ELR (cell line): ENCODE data around the gene KCNA2.
A peak's percentile ranks its signal among the peaks of the same experiment; 100 is the strongest.

Experiments
- DNase-seq: peaks from one replicate; pipeline ENCODE4 v3.0.0-alpha.2; 2015; ENCODE audit warnings: low read depth

Gene KCNA2

DNA sequence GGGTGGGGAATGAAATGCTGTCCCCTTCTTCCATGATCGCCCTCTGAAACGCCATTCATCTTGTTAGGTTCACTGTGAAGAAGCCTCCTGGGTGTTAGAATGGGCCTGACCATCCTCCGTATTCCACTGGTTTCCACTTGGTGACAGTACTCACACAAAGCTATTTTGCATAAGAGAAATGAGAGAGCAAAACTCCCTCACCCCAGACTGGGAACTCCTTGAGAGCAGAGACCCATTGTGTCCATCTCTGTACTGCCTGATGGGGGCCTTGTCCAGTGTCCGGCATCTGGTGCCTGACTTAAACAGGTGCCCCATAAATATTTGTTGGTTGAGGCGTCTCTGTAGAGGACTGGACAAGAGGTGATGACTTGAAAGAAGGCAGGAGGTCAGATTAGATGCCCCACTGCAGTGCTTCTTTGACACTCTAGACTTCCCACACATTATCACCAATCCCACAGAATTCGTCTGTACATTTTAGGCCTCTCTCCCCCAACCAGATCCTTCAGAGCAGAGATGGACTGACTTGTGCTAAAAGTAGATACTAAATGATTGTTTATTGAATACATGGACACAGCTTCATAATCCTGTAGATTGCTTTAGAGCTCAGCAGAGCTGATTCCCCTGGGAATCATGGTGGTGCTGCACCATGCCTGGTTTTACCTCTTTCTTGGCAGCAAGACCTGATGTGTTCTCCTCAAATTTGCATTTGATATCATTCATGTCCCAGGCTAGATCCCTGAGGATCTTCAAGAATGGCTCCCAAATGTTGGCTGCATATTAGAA lies 22.4 kb upstream of the KCNA2 start:
- no peak for DNase-seq

DNA sequence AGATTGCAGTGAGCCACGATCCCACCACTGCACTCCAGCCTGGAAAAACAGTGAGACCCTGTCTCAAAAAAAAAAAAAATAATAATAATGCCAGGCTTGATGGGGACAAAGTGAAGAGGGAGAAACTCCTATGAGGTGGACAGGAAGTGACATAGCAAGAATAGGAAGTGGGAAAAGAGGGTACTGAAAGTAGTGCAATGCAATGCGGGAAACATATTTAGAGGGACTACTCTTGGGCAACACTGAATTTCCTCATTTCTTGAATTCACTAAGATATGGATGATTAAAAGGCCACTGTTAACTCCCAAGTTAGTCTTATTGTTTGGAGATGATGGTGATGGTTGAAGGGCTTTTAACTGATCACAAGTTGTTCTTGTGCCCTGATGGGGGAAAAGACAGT lies 21.6 kb upstream of the KCNA2 start:
- DNase-seq = no peak

DNA sequence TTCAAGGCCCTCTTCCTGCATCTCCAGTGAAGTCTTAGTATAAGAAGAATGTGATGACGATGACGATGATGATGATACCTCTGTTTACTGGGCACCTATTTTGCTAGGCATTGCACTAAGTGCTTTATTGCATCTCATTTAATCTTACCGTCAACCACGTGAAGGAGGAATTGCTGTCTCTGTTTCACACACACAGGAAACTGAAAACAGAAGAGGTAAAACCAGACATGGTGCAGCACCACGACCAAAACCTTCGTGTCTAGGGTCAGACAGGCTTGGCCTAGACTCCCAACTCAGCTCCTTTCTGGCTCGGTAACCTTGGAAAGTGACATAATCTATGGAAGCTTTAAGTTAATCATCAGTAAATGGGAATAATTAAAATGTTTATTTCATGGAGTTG lies 20.7 kb upstream of the KCNA2 start:
- DNase-seq = no peak

DNA sequence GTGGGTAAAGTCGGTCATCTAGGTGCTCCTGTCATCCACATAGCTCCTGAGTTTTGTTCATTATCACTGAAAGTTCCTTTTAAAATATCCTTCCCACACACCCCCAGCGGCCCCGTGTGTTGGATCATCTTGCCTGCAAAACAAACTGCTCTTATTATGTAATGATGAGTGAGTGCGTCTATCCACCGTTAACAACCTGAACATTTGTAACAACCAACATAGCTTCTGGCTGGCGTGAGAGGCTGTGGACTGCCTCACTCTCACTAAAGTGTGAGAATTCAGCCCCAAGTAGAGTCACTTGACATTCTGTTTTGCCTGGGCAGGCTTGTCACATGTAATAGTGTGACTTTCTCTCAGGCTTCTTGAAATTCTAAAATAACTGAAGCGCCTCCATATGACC lies 14.5 kb upstream of the KCNA2 start:
- DNase-seq = no peak

DNA sequence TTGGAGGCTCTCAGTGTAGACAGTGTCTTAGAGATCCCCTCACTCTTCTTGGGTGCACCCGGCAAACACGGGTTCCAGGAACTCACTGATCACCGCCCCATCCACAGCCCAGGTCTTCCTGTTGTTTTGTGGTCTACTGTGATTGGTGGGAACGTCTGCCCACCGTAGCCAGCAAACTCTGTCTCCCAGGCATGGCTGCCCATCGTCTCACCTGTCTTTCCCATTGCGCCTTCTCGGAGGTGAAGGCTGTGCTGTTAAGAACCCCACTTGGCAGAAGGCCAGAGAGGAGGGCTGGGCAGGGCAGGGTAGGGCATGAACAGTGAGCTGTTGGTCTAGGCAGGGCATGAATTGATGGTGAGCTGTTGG lies 14.1 kb upstream of the KCNA2 start:
- no peak for DNase-seq

DNA sequence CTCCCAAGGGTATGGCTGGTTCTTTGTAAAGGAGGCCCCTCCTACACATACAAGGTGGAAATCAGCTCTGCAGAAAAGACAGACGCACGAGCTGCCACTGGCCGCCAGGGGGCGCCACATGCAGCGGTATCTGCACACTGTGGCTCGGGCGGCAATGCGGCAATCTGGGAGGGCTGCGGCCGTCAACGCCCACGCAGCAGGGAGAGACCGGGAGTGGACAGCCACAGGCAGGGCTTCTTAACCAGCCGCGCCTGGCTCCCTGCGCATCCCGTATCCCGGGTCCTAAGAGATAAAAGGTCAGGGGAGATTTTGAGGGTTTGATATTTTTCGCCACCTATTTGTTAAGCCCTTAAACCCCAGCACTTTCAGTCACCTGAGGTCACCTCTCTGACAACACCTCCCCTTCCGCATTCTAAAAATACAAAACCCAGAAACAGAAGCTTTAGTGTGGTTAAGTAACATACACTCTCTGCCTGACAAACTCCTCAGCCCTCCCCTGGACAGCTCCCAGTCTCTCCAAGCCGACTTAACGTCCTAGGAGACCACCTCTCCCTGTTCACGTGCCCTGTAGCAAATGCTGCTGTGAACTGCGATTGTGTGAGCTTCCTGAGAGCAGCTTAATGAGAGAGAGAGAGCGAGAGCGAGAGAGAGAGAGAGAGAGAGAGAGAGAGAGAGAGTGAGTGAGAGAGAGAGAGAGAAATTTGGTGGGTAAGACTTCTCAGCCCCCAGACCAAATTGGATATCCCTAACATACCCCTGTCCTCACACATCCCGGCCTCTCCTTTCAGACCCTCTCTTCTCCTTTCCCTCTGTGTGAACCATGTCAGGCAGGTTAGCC lies 13.5 kb upstream of the KCNA2 start:
- DNase-seq = peak; percentile 79

GRCh38 chr1:110618668-110619067 lies 12.5 kb upstream of the KCNA2 start:
- DNase-seq = no peak

DNA sequence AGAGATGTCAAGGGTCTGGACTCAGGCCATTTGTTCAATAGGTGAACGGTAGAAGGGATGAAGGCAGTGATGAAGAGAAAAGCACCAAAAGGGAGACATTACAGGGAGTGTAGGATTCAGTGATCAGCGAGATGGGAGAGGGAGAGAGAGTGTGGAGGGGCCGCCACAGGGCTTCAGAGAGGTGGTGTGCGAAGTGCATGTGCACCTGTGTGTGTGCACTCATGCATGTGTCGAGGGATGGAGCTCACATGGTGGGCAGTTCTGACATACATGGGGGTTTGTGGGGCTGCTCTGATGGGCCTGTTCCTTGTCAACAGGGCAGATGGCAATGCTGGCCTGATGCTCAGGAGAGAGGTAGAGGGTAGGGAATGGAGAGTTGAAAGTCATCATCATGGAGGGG lies 11.4 kb upstream of the KCNA2 start:
- no peak for DNase-seq

DNA sequence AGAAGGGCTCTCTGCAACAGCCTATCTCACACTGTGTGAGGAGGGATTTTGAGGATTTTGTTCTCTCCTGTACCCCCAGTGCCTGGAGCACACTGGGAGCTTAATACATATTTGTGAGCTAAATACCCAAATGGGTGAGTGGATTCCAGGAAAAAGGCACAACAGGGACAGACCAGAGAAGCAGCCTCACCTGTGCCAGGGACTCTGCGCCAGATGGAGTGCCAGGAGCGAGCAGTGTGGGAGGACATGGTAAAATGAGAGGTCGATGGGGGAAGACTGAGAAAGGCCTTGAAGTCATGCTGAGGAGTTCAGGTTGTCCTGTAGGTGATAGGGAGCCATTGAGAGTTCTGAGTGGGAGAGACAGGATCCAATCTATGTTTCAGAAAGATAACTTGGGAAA lies 11.0 kb upstream of the KCNA2 start:
- no peak for DNase-seq

DNA sequence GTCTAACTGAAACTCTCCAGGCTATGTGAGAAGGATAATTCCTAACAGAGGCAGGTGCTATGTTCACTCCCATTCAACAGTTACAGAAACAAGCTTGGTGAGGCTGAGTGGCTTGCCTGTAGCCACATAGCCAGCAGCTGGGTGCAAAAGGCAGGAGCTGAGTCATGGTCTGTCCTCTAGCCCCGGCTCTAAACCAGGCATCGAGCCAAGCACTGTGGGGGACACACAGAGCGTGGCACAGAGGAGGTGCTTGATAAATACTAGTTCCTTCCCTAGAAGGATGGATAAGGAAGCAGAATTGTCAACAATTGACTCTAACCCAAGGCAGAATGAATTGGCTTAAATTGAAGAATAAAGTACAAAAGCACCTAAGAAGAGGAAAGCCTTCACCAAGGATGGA lies 10.4 kb upstream of the KCNA2 start:
- DNase-seq = peak; percentile 41

GRCh38 chr1:110615548-110616130 lies 9.5 kb upstream of the KCNA2 start:
- DNase-seq = peak; percentile 72

- no peak for DNase-seq
Measured at GRCh38 chr1:110612060-110612745, 6.0 kb upstream of the KCNA2 start.

DNA sequence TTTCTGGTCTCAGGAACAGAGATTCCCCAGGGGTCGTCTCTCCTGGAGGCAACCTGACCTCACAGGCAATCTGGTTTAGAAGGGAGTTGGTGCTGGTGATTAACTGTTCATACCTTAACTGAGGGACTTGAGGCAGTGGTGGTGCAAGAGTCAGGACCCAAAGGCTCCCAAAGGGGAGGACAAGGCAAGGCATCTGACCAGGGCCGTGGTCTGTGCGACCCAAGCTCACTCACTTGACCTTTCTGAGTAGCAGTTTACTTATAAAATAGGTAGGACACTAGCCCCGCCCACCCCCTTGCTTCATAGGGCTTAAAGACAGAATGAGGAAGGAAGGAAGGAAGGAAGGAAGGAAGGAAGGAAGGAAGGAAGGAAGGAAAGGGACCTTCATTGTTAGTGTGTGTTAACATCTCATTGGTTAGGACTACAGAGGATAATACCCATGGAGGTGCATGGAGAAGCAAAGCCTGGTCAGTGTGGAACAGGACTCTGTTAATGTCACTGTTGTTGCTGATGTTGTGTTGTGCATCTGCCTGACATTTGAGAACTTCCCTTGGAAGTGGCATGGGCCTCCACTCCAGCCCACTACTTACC lies 4.6 kb upstream of the KCNA2 start:
- DNase-seq = no peak

- no peak for DNase-seq
Measured at GRCh38 chr1:110610084-110610483, 3.9 kb upstream of the KCNA2 start.

- no peak for DNase-seq
Measured at GRCh38 chr1:110608247-110608646, 2.1 kb upstream of the KCNA2 start.

GRCh38 chr1:110607536-110608230 lies 1.5 kb upstream of the KCNA2 start:
- DNase-seq = no peak

GRCh38 chr1:110606657-110607535 lies 738 bp upstream of the KCNA2 start:
- no peak for DNase-seq

- no peak for DNase-seq
Measured at GRCh38 chr1:110605446-110605845, 712 bp downstream of the KCNA2 start.

DNA sequence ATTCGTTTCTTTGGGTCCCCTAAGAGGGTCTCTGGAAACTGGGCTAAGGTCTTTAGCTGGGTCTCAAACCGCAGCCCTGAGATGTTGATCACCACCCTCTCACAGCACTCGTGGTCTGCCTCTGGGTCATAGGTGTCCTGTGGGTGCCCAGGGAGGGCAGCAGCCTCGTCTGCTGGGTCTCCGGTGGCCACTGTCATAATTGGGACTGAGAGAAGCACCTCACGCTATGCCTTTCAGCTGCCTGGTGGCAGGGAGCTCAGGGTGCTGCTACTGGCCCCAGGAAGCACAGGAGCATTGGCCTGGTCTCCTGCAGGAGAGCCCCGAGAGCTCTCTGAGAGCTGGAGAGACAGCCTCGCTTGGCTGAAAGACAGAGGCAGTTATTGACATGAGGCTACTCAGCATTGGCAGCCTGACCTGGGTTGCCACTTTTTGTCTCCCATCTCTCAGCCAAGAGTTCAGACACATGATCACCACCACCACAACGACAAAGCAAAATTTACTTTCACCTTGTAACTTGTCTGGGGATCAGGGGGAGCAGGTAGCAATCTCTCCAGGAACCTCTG lies 1.5 kb downstream of the KCNA2 start:
- no peak for DNase-seq

- DNase-seq = no peak
Measured at GRCh38 chr1:110603058-110603457, 3.1 kb downstream of the KCNA2 start.
